Kidney glomerular epithelial cell (primary cell): ENCODE measurements around the gene KDM1B.
"Not testable (repeated sequence)": the region's sequence is repeated elsewhere in the genome, so short reads cannot be mapped to it uniquely, and the experiment has no call there.

ENCODE experiments used
- DNase-seq: peaks from one replicate; lab custom pipeline; 2025; lab: John Stamatoyannopoulos, UW

The KDM1B gene

DNA sequence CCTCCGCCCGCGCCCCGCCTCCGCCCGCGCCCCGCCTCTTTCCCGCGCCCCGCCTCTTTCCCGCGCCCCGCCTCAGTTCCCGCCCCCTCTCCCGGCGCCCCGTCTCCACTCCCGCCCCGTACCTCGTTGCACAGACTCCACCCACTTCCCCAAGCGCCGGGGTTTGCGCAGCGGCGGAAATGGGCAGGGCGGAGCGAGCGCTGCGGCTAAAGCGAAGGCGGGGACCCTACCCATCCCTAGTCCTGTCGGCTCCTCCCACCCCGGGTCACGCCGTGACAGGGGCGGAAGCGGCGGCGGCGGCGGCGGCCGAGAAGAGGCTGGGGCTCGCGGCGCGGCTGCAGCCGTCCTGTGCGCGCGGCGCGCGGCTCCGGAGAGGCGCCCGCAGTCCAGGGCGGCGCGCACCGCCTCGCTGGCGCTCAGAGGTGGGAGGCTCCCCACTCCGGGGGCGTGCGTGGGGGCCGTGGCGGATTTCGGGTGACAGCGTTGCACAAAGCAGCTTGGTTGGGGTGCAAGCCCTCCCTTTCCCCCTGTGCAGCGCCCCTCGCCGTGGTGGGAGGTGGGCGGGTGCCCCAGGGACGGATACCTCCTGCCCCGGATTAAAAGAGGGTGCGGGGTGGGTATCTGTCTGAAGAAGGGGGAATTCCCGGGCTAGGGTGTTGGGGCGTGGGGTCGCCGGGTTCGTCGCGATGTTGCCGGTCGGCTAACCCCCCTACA, at the start of gene KDM1B:
KDM1B (plus strand) TSS at position 273 of the 714 bp plus-strand sequence. CDS start 4,474 bp downstream, outside the sequence.
- DNase-seq = peak; percentile 95

- no peak for DNase-seq
These were observed 48.2 kb upstream of the KDM1B start for GRCh38 chr6:18107061-18107460.

GRCh38 chr6:18110162-18110561, 45.1 kb upstream of the KDM1B start:
- DNase-seq = no peak

- DNase-seq = no peak
These were observed 39.9 kb upstream of the KDM1B start for GRCh38 chr6:18115356-18115755.

DNA sequence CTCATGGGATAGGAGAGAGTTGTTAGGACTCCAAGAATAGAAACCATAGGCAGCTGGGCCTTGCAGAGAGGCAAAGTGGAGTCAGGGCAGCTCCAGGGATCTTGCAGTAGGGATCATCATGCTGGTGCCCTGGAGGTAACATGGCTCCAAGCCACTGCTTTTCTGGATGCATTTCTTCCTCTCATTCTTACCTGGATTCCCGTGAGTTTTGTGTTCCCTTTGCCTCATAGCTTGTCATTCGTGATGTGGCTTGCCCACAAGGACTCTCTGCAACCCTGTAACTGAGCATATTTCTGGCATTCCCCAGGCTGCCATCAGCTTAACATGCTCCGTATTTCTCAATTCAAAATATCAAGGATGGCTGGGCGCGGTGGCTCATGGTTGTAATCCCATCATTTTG, 38.1 kb upstream of the KDM1B start:
- no peak for DNase-seq

DNA sequence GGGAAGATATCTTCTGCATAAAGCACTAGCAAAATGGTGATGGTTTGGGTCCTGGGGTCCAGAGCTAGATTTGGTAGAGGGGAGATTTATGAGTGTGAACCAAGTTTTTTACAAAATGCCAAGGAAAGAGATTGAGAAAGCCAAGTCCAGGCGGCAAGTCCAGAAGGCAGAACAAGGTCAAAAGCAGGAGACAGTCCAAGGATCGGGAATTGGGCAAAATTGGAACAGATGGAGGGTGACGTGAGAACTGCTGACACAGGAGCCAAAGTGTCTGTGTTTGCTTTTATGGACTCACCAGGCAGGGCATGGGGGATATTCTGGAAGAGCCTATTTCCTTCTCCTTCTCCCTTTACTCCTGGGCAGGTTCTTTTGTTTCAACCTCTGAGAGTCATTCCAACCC, 36.9 kb upstream of the KDM1B start:
- DNase-seq = no peak

- DNase-seq = no peak
These were observed 36.0 kb upstream of the KDM1B start for GRCh38 chr6:18119236-18119635.

DNA sequence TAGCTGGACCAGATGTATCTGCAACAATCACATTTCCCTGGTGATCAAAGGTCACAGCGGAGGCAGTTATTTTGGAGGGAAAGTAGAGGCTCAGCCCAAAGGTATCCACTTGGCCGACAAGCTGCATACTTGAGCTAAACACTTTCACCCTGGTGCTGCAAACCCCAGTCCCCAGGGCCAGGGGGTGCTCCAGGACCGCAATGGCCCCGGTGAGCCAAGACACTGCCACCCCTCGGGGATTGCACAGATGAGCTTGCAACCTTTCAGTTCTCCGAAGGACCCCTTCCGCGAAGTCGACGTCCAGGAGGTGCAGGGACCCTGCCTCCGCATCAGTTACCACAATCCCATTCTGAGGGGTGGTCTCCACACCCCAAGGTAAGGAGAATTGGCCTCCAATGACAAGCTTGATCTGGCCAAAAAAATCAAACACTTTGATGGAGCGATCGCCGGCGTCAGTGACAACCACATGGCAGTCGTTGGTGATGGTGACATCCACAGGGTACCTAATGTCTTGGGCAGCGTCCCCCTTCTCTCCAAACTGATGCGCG, 33.6 kb upstream of the KDM1B start:
- no peak for DNase-seq

DNA sequence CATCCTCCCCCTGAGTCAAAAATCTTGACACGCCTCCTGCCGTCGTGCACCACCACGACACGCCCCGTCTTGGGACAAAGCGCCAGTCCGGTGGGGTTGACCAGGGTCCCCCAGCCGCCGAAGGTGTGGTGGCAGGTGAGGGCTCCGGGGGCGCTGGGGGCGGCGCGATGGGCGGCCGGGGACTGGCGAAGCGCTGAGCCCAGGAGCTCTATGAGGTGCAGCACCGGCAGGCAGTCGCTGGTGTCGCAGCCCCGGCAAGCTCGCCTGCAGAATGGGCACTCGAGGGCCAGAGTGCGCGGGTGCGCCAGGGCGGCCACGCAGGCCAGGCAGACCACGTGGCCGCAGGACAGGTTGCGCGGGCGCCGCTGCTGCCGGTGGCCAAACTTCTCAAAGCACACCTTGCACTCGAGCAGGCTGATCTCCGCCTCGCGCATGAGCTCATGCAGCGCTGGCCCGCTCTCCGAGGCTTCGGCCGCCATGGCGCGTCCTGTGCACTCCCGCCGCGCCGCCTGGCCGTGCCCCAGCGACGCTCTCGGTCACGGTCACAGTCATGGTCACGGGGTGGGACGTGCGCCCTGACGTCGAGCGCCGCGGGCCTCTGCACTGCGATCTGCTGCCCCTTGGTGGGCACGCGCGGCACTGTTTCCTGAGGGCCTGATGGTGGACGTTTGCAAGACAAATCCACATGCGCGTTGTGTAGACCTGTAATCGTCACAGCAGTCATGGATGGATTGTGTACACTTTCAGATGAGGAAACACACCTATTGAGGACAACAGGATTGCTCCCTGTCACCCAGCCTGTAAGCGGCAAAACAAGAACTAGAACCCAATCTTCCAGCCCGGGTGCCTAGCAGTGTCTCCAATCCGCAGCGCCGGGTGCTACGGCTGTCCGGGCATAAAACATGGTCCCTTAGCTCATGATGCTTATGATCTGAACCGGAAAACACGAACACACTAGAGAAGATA, 32.8 kb upstream of the KDM1B start, which contains the start of gene NHLRC1:
NHLRC1 (minus strand) TSS at position 550 of the 966 bp plus-strand sequence; CDS start at position 479, 71 bp downstream.
- peak; percentile 67 for DNase-seq

- no peak for DNase-seq
These were observed 29.1 kb upstream of the KDM1B start for GRCh38 chr6:18126121-18126520.

GRCh38 chr6:18132346-18132745, 22.9 kb upstream of the KDM1B start:
- no peak for DNase-seq

DNA sequence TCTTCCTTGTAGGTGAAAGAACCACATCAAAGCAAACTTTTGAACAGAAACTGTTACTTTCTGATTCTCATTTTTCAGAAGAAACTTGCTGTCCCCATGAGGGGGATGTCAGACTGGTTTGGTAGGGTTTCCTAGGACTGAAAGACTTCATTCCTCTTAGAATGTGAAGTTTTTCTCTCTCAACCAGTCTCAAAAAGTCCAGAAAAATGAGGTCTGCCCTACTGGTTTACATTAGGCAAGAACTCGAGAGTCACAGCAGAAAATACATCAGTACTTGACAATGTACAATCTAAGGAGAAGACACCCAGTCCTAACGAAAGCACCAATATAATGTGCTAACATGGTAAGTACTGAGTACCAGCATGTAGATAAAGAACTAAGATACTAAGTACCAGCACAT, 20.1 kb upstream of the KDM1B start:
- no peak for DNase-seq

- DNase-seq = no peak
These were observed 19.0 kb upstream of the KDM1B start for GRCh38 chr6:18136260-18136659.

- DNase-seq = no peak
These were observed 16.3 kb upstream of the KDM1B start for GRCh38 chr6:18138906-18139305.

DNA sequence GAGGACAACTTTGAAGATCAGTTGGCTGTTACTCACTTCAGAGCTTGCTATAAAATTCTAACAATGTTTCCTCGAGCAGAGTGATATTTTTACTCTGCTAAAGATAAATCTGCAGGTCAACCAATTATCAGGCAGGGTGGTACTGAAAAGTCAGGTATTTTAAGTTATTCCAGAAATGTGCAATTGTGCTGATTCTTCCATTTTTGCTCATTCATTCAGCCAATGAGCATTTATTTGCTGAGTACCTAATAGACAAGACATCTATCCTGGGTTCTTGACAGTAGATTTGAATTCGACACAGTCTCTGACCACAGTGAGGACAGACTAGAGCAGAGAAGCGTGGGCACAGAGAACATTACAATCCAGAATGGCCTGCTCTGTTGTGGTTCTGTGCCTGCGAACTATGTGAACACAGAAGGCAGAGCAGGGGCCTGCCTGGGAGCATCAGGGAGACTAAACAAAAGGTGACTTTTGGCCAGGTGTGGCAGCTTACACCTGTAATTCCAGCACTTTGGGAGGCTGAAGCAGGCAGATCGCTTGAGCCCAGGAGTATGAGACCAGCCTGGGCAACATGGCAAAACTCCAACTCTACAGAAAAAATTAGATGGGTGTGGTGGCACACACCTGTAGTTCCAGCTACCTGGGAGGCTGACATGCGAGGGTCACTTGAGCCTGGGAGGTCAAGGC, 15.1 kb upstream of the KDM1B start:
- DNase-seq = no peak

DNA sequence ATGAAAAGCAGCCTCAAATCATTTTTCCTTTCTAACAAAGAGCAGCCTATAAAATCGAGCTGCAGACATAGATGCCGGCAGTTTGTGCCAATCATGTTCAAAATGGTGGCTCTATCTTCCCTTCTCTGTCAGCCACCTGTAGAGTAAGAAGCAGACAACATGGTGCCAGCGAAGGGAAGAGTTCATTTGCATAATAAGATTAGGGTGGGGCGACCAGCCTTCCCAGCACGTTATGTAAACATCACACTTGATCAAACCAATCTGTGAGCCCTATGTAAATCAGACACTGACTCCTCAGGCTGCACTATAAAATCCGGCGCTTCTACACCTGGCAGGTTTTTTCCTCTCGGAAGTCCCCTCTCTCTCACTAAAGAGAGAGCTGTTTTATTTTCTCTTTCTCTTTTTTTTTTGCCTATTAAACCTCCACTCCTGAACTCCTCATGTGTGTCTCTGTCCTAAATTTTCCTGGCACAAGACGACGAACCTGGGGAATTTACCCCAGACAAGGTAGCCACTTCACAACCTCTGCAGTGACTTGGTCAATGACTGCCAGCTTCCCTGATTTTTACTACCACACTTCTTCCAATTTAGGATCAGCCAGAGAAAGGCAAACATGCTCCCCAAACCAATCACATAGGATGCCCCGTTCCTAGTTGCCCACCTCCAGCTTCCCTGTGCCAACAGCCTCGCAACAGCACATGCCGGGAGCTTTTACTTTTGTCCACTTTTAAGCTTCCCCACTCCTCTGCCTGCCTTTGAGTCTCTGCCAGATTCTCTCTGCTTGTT, 13.2 kb upstream of the KDM1B start:
- no peak for DNase-seq

GRCh38 chr6:18142591-18142861, 12.7 kb upstream of the KDM1B start:
- no peak for DNase-seq

- peak; percentile 74 for DNase-seq
These were observed 8.1 kb upstream of the KDM1B start for GRCh38 chr6:18147160-18147559.

DNA sequence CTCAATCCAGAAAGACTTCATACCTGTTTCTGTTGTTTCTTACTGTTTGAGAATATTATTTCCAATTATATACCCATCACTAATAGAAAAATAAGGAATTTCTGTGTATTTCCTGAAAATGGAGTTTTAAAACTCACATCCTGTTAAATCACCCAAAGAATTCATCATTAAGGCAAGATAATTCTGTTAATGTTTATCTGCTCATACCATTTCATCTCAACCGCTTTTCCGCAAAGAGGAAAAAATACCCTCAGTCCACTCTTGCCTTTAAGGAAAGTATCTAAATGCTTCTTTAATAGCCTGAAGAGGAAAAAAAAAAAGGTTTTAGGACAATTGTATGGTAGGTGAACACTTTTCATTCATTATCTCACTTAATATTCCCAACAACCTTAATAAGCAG, 7.6 kb upstream of the KDM1B start:
- DNase-seq = peak; percentile 51

DNA sequence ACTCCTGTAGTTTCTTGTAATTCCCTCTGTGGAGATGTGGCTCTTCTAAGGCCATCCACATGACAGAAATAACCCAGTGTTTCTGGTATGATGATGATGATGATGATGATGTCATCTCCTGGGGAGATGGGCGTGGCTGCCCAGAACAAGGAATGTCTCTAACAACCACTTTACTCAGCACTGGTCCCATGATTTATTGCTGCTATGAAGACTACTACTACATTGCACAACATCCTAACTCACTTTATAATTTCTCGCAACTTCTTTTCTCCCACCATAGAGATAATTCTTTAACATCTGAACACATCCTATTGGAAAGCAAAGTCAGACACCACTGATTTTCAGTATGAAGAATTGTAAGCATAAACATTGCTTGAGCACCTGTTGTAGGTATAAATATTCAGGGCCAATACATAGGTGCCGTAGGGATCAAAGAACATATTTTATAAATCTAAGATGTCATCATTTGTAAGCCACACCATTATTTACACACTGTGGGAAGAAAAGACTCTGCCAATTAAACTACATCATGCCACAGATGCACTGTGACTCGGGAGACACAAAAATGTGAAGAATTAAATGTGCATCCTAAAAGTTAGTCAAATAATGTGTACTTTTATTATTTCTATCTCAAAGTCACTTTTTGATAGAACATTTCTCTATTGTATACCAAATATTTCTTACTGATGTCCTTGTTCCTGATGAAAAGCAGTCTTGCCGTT, 6.8 kb upstream of the KDM1B start:
- DNase-seq = peak; percentile 90

DNA sequence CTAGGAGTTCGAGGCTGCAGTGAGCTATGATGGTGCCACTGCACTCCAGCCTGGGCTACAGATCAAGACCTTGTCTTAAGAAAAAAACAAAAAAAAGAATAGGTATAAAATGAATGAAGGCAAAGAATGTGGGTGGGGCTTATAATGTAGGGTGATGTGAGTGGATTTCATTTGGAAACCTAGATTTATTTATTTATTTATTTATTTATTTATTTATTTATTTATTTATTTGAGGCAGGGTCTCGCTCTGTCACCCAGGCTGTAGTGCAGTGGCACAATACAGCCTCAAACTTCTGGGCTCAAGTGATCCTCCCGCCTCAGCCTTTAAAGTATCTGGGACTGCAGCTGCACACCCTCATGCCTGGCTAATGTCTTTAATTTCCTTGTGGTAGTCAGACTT, 3.8 kb upstream of the KDM1B start:
- not testable (repeated sequence) for DNase-seq
